Mesendoderm (in vitro differentiated cells): ENCODE data around the gene POLR1H.

Source experiments
- DNase-seq: peaks from one replicate; pipeline ENCODE4 v3.0.0; 2013
- H2AK5ac ChIP-seq: 2 replicates; pipeline ENCODE4 v1.6.1; 2013; ENCODE audit warnings: low read length, inconsistent platforms
- H2BK120ac ChIP-seq: 2 replicates; pipeline ENCODE4 v1.6.1; 2013; ENCODE audit warnings: low read depth, mild to moderate bottlenecking, low read length, moderate library complexity, mixed read lengths
- H2BK15ac ChIP-seq: replicated peaks from 2 replicates; pipeline ENCODE4 v1.6.1; 2013; ENCODE audit warnings: low read depth, mild to moderate bottlenecking, moderate library complexity
- H2BK5ac ChIP-seq: 2 replicates; pipeline ENCODE4 v1.6.1; 2013; ENCODE audit warnings: low read length, inconsistent platforms
- H3K18ac ChIP-seq: 2 replicates; pipeline ENCODE4 v1.6.1; 2013; ENCODE audit warnings: mild to moderate bottlenecking, low read length, mixed read lengths
- H3K23ac ChIP-seq: one replicate; pipeline ENCODE4 v1.6.1; 2013; ENCODE audit warnings: low read length
- H3K27ac ChIP-seq: 2 replicates; pipeline ENCODE4 v1.5.1; 2013; ENCODE audit warnings: low read depth, mild to moderate bottlenecking, inconsistent platforms, low read length, moderate library complexity
- H3K27me3 ChIP-seq: 2 replicates; pipeline ENCODE4 v1.6.1; 2013; ENCODE audit warnings: low read length, control low read depth, mild to moderate bottlenecking, inconsistent platforms; ENCODE audit not compliant: insufficient read depth, poor library complexity
- H3K36me3 ChIP-seq: 2 replicates; pipeline ENCODE4 v1.6.1; 2013; ENCODE audit warnings: low read length, inconsistent platforms; ENCODE audit not compliant: control insufficient read depth, insufficient read depth
- H3K4ac ChIP-seq: one replicate; pipeline ENCODE4 v1.6.1; 2013; ENCODE audit warnings: low read depth, mild to moderate bottlenecking, low read length, moderate library complexity
- H3K4me1 ChIP-seq: 2 replicates; pipeline ENCODE4 v1.6.1; 2013; ENCODE audit warnings: low read depth, low read length, inconsistent platforms; ENCODE audit not compliant: control insufficient read depth
- H3K4me2 ChIP-seq: 2 replicates; pipeline ENCODE4 v1.6.1; 2013; ENCODE audit warnings: low read length
- H3K4me3 ChIP-seq: 2 replicates; pipeline ENCODE4 v1.5.1; 2013; ENCODE audit warnings: mild to moderate bottlenecking, low read length
- H3K56ac ChIP-seq: one replicate; pipeline ENCODE4 v1.6.1; 2013; ENCODE audit warnings: low read length
- H3K79me1 ChIP-seq: 2 replicates; pipeline ENCODE4 v1.6.1; 2013; ENCODE audit warnings: low read length, inconsistent platforms
- H3K79me2 ChIP-seq: 2 replicates; pipeline ENCODE4 v1.6.1; 2013; ENCODE audit warnings: mild to moderate bottlenecking, low read length; ENCODE audit not compliant: control insufficient read depth, insufficient read depth
- H3K9ac ChIP-seq: 2 replicates; pipeline ENCODE4 v1.6.1; 2013; ENCODE audit warnings: low read length, inconsistent platforms
- H4K5ac ChIP-seq: one replicate; pipeline ENCODE4 v1.6.1; 2013; ENCODE audit warnings: low read length
- H4K8ac ChIP-seq: one replicate; pipeline ENCODE4 v1.6.1; 2013; ENCODE audit warnings: low read depth, mild to moderate bottlenecking, control low read depth, low read length, moderate library complexity
- WGBS: extraction: QIAGEN DNeasy Blood & Tissue Kit; methylation state at CpG from one replicate; pipeline ENCODE4 v1.1.7; 2013; ENCODE audit warnings: low lambda C conversion rate, missing lambda C conversion rate; ENCODE audit not compliant: insufficient coverage; ENCODE audit errors: extremely low coverage; 5-methylcytosine and 5-hydroxymethylcytosine counted together

POLR1H gene

DNA sequence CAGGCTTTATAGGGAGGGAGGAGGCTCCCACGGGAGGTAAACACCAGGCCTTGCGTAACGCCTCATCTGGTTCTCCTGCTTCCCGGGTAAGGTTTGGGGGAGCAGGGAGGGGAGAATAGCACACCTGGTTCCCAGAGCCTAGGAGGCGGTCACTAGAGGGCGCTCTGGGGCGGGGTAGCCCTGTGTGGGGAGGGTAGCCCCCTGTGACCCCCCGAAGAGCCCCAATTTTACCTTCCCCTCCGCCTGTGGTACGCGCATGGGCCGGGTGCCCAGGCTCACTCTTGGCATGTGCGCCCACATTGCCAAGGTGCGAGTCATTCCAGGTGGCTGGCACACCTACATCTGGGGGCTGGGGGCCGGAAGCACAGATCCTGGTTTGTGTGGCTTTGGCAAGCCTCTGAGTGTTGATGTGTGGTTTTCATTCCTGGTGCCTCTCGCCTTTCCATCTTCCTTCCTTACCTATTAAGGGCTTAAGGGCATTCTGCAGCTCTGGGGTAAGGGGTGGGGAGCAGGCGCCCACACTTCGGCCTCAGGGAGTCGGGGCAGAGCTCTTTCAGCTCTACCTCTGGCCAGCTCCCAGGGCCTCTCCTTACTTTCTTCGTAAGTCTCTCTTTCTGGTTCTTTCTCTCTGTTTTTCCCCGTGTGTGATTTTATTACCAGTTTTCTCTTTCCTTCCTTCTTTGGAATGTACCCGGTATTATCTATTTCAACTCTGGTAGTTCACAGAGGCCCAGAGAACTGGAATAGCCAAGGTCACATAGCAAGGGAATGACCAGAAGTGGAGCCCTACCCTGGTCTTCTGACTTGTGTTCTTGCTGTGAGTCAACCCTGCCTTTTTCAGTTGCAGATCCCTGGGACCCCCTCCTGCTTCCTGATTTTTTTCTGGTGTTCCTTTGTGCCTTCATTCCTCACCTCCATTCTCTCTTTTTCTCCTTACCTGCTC lies 15.0 kb downstream of the POLR1H start:
- no peak overlapping the region for H2BK5ac ChIP-seq
- H3K79me1 ChIP-seq = no peaks in the 10 kb centered on the region
- H3K56ac ChIP-seq = peak overlapping the region; percentile 22
- H3K79me2 ChIP-seq = no peaks in the 10 kb centered on the region
- H4K5ac ChIP-seq = no peak overlapping the region
- H3K4me1 ChIP-seq = no peaks in the 10 kb centered on the region
- H3K27ac ChIP-seq = no peak overlapping the region
- peak overlapping the region; percentile 87 for H3K4me2 ChIP-seq
- no CpG with 5 or more reads among the region's 22 CpGs for WGBS
- H3K18ac ChIP-seq = no peak overlapping the region
- peaks cover 56% of the 10 kb centered on the region for H3K27me3 ChIP-seq
- no peak overlapping the region for H2BK120ac ChIP-seq
- H3K4ac ChIP-seq = no peak overlapping the region
- H4K8ac ChIP-seq = no peak overlapping the region
- no peak overlapping the region for H2AK5ac ChIP-seq
- H3K9ac ChIP-seq = no peak overlapping the region
- no peak for DNase-seq
- H3K23ac ChIP-seq = no peak overlapping the region
- no peaks in the 10 kb centered on the region for H3K36me3 ChIP-seq
- H3K4me3 ChIP-seq = no peak overlapping the region
- no peak overlapping the region for H2BK15ac ChIP-seq

DNA sequence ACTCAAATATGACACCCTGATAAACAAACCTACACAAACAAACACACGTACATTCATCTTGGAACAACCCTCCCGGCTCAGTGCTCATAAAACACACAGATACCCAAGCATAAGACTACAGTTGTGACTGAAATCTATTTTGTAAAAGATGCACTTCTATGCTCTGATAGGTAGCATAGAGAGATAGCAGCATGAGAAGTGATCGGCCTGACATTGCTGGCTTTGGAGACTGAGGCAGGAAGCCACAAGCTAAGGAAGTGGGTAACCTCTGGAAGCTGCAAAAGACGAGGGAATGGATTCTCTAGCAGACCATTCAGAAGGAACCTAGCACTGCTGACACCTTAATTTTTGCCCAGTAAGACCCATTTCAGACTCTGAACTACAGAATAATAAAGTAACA lies 16.2 kb downstream of the POLR1H start:
- Histone ChIP-seq H3K79me1 (no peaks in the 10 kb centered on the region), H3K4ac (no peak overlapping the region), H3K36me3 (no peaks in the 10 kb centered on the region), H3K4me2 (no peak overlapping the region), H4K5ac (no peak overlapping the region), H2BK15ac (no peak overlapping the region), H2BK5ac (no peak overlapping the region), H3K4me3 (no peak overlapping the region), H3K79me2 (no peaks in the 10 kb centered on the region), H2BK120ac (no peak overlapping the region), H3K27ac (no peak overlapping the region), H3K23ac (no peak overlapping the region), H3K4me1 (no peaks in the 10 kb centered on the region), H3K18ac (no peak overlapping the region), H3K27me3 (peaks cover 45% of the 10 kb centered on the region), H3K56ac (no peak overlapping the region), H2AK5ac (no peak overlapping the region), H4K8ac (no peak overlapping the region), H3K9ac (no peak overlapping the region)
- no peak for DNase-seq
- 100% methylated on average over 2 of the region's 4 CpGs for WGBS

DNA sequence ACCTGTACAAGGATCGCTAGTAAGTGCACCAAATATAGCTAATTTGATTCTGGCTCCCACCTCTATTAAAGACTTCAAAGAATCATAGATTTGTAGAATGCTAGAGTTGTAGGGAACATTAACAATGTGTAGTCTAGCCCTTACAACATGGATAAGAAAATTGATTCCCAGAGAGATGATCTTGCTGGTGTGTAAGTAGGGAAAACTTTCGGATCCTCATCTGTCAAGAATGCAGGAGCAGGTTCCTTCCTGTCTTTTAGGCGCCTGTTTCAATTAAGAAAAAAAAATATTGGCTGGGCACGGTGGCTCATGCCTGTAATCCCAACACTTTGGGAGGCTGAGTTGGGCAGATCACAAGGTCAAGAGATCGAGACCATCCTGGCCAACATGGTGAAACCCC lies 26.8 kb downstream of the POLR1H start:
- Histone ChIP-seq H2AK5ac (no peak overlapping the region), H3K18ac (no peak overlapping the region), H2BK5ac (no peak overlapping the region), H3K27me3 (no peaks in the 10 kb centered on the region), H3K56ac (no peak overlapping the region), H4K5ac (no peak overlapping the region), H3K4me2 (no peak overlapping the region), H2BK15ac (no peak overlapping the region), H3K27ac (no peak overlapping the region), H3K4me1 (no peaks in the 10 kb centered on the region), H3K79me2 (no peaks in the 10 kb centered on the region), H3K36me3 (no peaks in the 10 kb centered on the region), H3K4me3 (no peak overlapping the region), H4K8ac (no peak overlapping the region), H3K9ac (no peak overlapping the region), H3K23ac (no peak overlapping the region), H3K4ac (no peak overlapping the region), H2BK120ac (no peak overlapping the region), H3K79me1 (no peaks in the 10 kb centered on the region)
- no peak for DNase-seq
- no CpG with 5 or more reads among the region's 5 CpGs for WGBS

DNA sequence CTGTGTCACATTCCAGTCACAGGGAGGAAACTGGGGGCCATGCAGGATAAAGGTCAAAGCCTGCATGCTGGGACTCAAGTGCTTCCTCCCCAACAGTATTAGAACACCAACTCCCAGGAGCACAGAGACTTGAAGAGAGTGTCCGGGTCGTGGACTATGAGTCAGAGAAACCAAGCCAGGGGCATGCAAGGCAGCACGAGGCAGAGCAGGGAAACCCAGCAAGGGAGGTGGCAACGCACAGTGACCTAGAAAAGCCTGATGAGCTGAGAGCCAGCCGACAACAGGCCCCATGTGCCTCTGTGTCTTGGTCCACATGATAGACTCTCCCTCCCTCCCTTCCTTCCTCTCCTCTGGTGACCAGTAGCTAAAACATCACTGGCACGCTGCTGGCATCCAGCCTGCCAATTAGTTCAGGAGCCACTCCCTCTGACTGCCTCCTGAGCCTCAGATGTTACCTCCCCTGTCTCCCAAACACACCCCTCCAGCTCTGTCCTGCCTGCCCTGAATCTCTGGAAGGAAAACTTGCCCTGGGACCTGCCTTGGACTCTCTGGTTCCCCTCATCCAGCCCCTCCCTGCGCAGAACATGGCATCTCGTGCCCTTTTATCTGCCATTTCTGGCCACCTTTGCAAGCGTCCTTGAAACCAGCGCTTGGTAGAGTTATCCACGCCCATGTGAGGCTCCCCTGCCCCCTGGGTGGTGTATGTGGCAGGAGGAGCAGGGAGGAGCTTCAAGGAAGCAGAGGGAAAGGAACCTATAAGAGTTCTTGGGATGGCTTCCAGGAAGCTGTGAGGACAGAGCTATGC lies 30.7 kb downstream of the POLR1H start:
- H3K56ac ChIP-seq = no peak overlapping the region
- no peak overlapping the region for H2BK15ac ChIP-seq
- no peak overlapping the region for H3K4ac ChIP-seq
- H3K4me1 ChIP-seq = no peaks in the 10 kb centered on the region
- no peak overlapping the region for H4K8ac ChIP-seq
- no peak overlapping the region for H3K4me2 ChIP-seq
- H4K5ac ChIP-seq = no peak overlapping the region
- H3K79me2 ChIP-seq = no peaks in the 10 kb centered on the region
- H3K9ac ChIP-seq = no peak overlapping the region
- H2AK5ac ChIP-seq = no peak overlapping the region
- no peak overlapping the region for H2BK120ac ChIP-seq
- DNase-seq = peak; percentile 56
- H3K18ac ChIP-seq = no peak overlapping the region
- no peaks in the 10 kb centered on the region for H3K79me1 ChIP-seq
- peaks cover 2% of the 10 kb centered on the region for H3K27me3 ChIP-seq
- H3K27ac ChIP-seq = no peak overlapping the region
- no peak overlapping the region for H2BK5ac ChIP-seq
- H3K36me3 ChIP-seq = no peaks in the 10 kb centered on the region
- H3K4me3 ChIP-seq = no peak overlapping the region
- WGBS = no CpG with 5 or more reads among the region's 11 CpGs
- H3K23ac ChIP-seq = no peak overlapping the region

DNA sequence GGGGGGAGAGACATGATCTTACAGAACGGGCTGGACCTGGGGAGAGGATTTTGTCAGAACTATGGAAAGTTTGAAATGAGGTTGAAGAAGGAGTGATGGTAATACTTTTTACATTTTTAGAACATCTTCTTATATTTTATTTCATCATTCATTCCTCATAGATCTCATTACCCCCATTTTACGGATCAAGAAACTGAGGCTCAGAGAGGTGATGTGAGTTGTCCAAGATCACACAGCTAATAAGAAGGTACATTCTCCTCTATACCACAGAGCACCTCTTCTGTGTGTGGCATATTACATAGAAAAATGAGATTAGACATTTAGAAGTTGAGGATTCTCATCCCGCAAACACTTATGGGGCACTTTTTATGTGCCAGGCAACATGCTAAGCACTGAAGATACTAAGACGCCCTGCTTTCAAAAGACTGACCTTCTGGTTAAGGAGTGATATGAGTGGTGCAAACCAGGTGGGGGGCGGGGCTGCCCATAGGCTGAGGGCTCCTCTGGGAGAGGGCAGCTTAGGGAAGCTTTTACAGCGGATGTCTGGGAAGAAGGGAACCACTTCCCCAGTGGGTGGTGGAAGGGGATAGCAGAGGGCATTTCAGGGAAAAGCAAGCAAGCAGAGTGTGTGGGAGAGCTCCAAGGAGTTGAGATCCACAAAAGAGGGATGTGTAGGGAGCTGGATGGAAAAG lies 31.9 kb downstream of the POLR1H start:
- Histone ChIP-seq H3K79me2 (no peaks in the 10 kb centered on the region), H3K79me1 (no peaks in the 10 kb centered on the region), H3K4me2 (no peak overlapping the region), H3K23ac (no peak overlapping the region), H2BK120ac (no peak overlapping the region), H2AK5ac (no peak overlapping the region), H3K4ac (no peak overlapping the region), H3K18ac (no peak overlapping the region), H2BK15ac (no peak overlapping the region), H3K9ac (no peak overlapping the region), H3K27ac (no peak overlapping the region), H3K4me3 (no peak overlapping the region), H4K8ac (no peak overlapping the region), H3K4me1 (no peaks in the 10 kb centered on the region), H3K27me3 (peaks cover 3% of the 10 kb centered on the region), H2BK5ac (no peak overlapping the region), H4K5ac (no peak overlapping the region), H3K36me3 (no peaks in the 10 kb centered on the region), H3K56ac (no peak overlapping the region)
- no peak for DNase-seq
- no CpG with 5 or more reads among the region's 6 CpGs for WGBS
